GM18517 (cell line): Measurements from ENCODE around the gene CCDC43.
"Not testable (repeated sequence)": the region's sequence is repeated elsewhere in the genome, so short reads cannot be mapped to it uniquely, and the experiment has no call there.

ENCODE experiments used
- ATAC-seq: cut with Tn5 transposase; IDR thresholded peaks from one replicate; pipeline ENCODE4 v1.9.1; 2021; ENCODE audit warnings: mild to moderate bottlenecking, moderate library complexity; ENCODE audit not compliant: unreplicated experiment

Gene CCDC43

DNA sequence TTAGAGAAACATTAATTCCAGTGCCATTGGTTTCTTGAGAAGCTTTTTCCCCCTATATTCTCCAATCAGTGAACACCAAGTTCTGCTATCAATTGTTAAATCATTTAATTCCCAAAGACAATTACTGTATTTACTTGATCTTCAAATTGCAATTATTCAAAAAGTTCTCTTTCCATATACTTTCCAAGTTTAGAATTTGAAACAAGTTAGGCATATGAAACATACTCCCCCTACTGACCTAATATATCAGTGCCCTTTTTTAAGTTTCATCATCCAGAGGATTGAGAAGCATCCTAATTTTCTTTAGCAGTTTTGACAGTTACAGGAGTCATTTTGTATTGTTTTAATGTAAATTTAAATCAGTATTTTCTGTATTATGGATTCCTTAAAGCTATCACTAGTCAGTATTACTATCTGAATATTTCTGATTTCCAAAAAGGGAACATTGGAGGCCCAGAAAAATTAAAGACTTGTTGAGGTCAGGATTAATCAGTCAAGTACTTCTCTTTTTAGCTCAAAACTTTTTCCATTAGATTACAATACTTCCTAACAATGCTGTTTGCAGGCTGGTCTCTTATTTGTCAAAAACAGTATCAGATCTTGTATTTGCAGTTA is 17.0 kb downstream of the CCDC43 start:
- no peak for ATAC-seq

DNA sequence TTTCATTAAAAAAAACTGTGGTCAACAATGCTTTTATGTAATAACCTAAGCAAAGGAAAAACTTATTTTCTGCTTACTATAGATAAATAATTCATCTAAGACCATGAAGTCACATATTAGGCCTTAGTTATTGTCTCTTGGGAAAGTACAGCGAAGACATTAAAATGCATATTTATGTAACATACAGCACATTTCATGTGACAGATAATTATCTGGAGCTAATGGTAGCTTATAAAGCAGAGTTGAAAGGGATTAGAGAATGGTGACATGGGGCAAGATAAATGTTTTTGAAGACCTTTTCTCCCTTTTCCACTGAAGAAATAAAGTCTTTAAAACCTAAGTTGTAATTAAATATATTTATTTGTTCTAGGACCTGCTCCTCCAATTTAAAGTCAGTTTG is 23.6 kb downstream of the CCDC43 start:
- no peak for ATAC-seq

DNA sequence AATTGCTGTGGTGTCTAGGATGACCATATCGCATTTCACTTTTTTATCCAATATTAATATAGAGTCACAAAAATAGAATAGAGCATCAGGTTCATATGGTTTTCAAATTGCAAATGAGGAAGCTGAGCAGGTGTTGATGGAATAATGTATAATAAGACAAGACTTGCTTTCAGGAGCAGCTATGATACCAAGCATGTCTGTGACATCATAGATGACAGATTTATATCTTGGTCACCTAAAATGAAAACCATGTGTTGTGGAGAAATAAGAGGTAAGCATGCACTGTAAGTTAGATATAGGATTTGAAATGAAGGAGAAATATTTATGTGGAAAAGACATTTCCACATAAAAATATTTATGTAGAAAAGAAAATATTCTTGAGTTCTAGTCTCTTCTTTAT is 24.7 kb downstream of the CCDC43 start:
- ATAC-seq: no peak

DNA sequence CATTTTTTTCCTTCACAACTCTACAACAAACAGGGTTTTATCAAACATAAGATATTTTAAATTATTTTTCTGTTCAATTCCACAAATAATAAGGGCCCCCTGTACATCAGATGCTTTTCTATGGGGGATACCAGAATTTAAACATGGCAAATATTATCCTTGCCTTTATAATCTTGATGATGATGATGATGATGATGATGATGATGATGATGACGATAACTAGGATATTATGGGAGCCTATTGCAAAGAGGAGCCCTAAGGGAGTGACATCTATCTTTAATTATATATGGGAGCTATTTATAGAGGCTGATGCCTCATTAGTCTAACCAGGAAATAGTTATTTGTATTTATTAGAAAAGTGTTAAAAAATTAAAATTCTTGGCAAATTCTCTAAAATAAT is 26.5 kb downstream of the CCDC43 start:
- no peak for ATAC-seq

DNA sequence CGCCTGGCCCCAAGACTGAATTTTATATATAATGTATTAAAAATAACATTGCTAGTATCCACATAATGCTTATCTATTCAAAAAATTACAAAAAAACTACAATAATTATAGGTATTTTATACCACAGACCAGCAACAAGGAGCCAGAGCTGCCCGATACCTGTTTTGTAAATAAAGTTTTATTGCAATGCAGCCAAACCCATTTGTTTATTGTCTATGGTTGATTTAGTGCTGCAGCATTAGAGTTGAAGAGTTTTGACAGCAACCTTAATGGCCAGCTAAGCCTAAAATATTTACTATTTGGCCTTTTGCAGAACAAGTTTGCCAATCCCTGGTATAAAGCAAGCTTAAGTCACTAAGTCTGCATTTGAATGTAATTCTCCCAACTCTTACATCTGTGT is 27.7 kb downstream of the CCDC43 start:
- ATAC-seq: no peak

DNA sequence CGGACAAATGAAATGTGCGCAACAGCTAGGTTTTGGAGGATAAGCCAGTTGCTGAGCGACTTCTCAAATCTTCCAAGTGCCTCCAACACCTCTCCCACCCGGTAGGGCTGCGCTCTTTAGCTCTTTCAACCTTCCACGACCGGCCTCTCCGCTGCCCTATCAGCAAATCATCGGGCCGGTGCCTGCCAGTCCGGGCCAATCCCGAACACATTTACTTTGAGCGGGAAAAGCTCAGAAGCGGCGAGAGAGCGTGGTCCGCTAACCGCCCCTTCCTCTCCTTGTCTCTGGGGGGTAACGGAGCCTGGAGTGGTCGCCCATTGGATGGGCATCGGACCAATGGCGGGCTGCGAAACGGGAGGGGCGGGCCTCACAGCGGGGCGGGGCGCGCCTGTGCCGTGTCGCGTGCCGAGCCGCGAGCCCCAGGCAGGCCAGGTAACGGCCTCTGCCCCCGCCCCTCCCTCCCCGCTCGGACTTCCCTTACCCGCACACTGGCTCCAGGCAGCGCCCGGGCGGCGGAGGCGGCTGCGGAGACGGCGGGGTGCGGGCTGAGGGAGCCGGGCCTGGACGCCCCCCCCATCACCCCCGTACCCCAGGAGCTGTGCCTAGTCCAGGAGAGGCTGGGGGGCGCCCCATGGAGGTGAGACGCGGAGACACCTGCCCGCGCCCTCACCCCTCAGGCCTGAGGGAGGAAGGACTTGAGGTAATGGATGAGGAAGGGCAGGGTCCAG is 33.4 kb downstream of the CCDC43 start, which contains the start of gene MEIOC:
MEIOC (plus strand) TSS at position 486 of the 728 bp plus-strand sequence; CDS start at position 632, 146 bp downstream.
- ATAC-seq: no peak

DNA sequence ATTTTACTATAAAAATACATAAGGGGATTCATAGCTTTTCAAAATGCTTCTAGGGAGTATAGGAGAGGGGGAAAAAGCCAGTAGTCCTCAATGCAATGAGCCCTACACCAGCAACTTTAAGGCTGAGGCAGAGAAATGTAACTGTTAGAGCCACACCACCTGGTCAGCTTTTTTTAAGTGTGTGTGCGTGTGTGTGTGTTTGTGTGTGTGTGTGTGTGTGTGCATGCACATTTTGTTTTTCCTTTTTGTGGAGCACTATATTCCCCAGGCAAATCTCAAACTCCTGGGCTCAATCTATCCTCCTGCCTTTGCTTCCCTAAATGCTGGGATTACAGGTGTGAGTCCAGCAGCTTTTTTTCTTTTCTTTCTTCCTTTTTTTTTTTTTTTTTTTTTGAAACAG is 35.6 kb downstream of the CCDC43 start:
- ATAC-seq: no peak

DNA sequence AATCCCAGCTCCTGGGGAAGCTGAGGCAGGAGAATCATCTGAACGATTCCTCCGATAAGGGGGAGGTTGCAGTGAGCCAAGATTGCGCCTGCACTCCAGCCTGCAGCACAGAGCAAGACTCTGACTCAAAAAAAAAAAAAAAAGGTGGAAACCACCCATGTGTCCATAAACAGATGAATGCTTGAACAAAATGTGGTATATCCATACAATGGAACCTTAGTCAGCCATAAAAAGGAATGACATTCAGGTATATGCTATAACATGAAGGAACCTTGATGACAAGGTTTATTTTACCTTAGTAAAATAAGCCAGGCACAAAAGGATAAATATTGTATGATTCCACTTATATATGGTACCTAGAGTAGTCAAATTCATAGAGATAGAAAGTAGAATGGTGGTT is 36.2 kb downstream of the CCDC43 start:
- ATAC-seq: no peak

DNA sequence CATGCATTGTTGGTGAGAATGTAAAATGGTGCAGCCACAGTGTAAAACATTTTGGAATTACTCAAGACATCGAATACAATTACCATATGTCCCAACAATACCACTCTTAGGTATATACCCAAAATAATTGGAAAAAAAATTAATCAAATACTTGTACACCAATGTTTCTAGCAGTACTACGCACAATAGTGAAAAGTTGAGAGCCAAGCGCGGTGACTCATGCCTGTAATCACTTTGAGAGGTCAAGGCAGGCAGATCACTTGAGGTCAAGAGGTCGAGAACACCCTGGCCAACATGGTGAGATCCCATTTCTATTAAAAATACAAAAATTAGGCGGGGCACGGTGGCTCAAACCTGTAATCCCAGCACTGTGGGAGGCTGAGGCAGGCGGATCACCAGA is 36.8 kb downstream of the CCDC43 start:
- no peak for ATAC-seq

DNA sequence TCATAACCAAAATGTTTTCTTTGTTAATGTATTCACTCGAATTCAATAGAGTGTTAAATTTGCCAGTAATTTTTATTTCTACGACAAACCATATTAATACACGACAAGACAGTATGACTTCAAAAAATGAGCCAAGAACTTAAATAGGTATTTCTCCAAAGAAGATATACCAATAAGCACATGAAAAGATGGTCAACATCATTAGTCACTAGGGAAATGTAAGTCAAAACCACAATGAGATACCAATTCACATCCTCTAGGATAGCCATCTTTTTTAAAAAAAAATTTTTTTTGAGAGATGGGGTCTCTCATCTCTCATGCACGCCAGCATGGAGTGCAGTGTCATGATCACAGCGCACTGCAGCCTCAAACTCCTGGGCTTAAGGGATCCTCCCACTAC is 38.3 kb downstream of the CCDC43 start:
- ATAC-seq: no peak

DNA sequence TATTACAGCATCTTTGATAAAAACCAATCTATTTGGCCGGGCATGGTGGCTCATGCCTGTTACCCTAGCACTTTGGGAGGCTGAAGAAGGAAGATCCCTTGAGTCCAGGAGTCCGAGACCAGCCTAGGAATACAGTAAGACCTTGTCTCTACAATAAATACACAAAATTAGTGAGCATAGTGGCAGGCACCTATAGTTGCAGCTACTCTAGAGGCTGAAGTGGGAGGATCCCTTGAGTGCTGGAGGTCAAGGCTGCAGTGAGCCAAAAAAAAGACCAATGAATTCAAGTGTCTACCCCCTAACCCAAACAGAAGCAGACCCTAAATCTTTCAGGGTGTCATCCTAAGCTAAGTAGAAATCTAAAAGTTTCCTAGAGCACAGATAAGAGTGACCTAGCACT is 40.6 kb downstream of the CCDC43 start:
- no peak for ATAC-seq

DNA sequence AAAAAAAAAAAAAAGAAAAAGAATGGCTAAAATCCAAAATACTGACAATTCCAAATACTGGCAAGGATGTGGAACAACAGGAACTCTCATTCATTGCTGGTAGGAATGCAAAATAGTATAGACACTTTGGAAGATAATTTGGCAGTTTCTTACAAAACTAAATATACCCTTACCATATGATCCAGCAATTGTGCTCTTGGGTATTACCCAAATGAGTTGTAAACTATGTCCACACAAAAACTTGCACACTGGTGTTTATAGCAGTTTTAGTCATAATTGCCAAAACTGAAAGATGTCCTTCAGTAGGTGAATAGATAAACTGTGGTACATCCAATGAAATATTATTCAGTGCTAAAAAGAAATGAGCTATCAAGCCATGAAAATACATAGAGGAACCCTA is 41.8 kb downstream of the CCDC43 start:
- ATAC-seq: no peak

DNA sequence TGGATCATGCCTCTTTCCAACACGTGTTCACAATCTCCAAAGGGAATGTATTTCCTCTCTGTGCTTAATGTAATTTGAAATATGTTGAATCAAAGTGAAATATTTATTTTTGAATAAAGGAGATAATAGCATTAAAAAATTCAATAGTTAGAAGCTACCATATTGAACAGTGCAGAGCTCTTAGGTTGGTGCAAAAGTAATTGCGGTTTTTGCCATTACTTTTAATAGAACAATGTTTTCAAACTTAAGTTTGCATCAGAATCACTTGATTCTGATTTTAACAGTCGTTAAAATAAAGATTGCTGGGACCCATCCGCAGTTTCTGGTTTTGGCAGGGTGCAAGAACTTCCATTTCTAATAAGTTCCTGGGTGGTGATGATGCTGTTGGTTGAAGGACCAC is 43.3 kb downstream of the CCDC43 start:
- no peak for ATAC-seq

DNA sequence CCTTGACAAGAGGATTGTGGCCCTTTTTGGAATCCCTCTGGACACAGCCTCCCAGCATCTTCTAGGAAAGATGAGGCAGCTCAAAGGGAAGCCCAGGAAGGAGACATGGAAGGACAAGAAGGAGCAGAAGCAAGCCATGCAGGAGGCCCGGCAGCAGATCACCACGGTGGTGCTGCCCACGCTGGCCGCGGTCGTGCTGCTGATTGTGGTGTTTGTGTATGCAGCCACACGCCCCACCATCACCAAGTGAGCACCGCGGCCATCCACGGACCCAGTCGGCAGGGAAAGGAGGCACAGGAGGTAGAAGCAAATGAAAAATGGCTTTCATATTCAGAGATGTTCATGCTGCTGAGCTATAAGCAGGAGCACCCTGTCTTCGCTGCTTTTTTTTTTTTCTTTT is 44.2 kb downstream of the CCDC43 start:
- ATAC-seq: no peak

DNA sequence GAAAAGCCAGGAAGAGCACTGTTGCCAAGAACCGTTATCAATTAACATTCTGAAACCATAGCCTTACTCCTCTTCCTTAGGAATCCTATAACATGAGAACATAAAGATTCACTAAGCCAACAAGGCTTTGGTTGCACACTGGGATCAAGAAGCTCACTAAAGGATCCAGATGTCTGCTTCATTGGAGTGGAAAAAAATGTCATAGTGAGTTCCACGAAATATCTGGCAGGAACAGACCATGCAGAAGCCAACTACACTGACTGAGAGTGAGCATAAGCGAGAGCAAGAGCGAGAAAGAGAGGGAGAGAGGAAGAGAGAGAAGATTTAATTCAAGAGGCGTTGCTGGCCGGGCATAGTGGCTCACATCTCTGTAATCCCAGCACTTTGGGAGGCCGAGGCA is 46.7 kb downstream of the CCDC43 start:
- ATAC-seq: no peak

DNA sequence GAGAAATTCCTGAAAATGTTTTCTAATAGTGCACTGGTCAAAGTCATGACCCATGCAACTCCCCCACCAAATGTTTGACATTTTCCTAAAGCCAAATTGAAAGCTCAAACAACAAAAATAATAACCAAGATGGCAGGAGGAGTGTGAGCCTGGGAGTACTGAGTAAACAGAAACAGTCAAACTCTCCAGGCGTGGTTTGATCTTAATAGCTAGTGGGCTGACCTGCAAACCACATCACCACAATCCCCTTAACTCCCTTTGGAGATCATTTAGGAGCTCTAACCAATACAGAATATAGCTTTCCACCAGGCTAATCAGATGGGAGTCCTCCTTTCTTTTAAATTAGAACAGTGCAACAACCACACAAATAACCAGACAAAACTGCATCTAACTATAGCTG is 52.5 kb downstream of the CCDC43 start:
- no peak for ATAC-seq

DNA sequence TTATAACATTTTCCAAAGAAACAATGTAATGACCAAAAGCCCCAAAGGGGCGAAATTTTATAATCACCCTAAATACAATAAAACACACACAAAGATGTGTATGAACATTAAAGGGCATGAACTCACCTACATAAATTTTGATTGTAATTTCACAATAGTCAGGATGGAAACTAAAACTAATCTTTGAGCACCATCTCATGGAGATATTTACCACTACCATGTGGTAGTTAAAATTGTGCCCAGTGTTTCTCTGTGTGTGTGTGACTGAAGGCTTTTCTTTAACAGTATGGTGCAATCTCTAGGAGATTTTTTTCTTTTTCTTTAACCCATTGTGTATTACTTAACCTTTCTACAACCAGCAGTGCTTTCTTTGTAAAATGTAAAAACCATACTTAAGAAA is 53.0 kb downstream of the CCDC43 start:
- no peak for ATAC-seq

DNA sequence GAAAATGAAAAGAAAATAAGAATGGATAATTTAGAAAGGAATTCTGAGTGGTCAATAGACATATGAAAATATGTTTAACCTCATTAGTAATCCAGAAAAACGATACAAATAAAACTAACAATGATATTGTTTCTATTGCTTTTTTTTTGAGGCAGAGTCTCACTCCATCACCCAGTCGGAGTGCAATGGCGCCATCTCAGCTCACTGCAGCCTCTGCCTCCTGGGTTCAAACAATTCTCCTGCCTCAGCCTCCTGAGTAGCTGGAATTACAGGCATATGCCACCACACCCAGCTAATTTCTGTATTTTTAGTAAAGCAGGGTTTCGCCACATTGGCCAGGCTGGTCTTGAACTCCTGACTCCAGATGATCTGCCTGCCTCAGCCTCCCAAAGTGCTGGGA is 55.2 kb downstream of the CCDC43 start:
- ATAC-seq: not testable (repeated sequence)

DNA sequence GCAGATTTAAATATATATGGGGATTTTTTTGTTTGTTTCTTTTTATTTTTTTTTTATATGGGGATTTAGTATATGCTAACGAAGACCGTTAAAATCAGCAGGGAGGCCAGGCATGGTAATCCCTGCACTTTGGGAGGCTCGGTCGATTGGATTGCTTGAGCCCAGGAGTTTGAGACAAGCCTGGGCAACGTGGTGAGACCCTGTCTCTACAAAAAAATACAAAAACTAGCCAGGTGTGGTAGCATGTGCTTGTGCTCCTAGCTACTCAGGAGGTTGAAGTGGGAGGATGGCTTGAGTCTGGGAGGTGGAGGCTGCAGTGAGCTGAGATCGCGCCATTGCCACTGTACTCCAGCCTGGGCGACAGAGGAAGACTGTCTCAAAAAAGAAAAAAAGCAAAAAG is 55.6 kb downstream of the CCDC43 start:
- ATAC-seq: no peak

DNA sequence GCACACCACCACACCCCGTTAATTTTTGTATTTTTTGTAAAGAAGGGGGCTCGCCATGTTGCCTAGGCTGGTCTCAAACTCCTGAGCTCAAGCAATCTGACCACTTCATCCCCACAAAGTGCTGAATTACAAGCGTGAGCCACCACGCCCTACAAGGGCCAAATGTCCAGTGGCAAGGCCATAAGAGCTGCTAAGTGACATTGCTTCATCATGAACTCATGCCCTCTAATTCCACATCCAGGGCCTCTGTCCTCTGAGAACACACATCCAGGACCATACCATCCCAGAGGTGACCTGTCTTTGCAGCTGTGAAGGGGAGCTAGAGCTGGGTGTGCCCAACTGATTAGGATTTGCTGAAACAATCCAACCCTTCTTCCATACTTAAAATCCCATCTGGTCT is 58.9 kb downstream of the CCDC43 start:
- no peak for ATAC-seq

DNA sequence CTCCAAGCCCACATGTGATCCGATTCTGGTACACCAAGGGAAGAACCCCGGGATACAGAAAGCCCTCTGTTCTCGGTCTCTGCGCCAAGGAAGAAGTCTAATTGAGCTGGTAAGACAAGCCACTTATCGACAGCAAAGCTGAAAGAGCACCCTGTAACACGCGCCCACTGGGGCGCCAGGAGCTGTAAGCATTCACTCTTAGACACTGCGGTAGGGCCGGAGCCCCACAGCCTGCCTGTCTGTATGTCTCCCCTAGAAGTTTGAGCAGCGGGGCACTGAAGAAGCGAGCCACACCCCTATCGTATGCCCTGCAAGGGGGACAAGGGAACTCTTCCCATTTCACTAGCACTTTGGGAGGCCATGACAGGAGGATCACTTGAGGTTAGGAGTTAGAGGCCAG is 60.3 kb downstream of the CCDC43 start:
- no peak for ATAC-seq

DNA sequence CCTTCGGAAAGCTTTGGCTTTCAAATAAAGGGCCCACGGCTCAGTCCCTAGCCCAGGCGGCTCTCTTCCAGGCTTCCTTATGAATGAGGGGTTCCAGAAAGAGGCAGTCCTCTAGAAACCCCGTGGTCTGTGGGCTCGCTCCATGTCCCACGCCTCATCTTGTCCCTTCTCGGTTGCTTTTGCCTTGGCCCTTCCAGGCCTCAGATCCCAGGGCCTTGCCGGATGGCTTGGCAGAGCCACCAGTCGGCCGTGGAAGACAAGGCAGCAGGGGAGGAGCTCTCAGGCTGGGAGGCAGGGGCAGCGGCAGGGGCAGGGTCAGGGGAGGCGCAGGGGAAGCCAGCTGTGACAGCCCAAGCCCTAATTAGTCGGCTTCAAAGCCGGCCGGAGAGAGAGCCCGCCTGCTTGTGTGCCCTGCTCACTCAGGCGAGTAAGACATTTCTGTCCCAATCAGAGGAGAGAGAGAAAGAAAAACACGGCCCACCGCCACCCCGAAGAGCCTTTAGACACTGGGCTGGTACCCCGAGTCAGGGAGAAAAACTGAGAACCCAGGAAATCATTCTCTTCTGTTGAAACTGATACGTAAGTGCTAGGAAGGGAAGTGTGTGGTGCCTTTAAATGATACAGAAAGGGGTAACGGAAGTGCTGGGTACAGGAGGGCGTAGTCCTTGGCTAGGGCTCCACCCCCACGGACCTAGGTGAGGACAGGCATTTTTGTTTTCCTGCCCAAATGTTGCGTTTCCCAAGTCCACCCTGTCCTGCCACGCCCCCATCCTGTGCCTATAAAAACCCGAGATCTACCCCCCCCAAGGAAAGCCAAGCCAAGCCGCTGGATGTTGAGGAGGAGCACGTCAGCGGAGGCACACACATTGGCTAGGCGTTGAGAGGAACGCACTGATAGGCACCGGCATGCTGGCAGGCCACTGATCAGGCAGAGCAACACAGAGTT is 61.1 kb downstream of the CCDC43 start:
- no peak for ATAC-seq
